Measurements from ENCODE around the gene GTF3C5.

The GTF3C5 gene

GRCh38 chr9:133032171-133032570 lies 1.4 kb downstream of the GTF3C5 start:
- no peak for DNase-seq

GRCh38 chr9:133035669-133036068 lies 4.9 kb downstream of the GTF3C5 start:
- no peak for DNase-seq

DNA sequence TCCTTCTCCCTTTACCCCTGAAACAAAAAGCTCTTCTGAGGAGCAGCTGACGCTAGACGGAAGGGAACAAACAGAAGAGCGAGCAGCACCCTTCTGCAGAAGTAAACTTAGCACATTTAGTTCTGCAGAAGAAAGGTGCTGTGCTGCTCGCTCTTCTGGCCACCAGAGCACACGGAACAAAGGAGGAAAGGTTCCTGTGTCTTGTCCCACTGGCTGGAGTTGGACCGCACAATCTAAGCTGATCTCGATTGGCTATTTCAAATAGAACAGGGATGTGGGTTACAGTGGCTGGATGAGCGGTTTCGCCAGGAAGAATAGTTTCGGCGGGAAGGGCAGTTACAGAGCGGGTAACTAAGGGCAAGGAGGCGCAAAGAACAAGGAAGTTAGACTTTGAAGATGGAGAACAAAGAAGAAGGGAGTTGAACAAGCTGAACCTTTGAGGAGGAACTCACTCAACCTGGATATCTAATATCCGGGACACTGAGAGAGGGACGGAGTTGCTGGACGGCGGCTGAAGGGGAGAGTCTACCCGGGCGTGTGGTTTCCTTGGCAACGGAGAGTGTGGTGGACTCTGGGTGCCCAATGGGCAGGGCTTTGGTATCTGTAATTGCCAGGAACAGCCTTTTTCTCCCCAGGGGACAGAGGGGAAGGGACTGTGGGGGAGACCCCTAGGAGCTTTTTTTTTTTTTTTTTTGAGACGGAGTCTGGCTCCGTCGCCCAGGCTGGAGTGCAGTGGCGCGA lies 7.1 kb downstream of the GTF3C5 start:
- DNase-seq, result no peak

DNA sequence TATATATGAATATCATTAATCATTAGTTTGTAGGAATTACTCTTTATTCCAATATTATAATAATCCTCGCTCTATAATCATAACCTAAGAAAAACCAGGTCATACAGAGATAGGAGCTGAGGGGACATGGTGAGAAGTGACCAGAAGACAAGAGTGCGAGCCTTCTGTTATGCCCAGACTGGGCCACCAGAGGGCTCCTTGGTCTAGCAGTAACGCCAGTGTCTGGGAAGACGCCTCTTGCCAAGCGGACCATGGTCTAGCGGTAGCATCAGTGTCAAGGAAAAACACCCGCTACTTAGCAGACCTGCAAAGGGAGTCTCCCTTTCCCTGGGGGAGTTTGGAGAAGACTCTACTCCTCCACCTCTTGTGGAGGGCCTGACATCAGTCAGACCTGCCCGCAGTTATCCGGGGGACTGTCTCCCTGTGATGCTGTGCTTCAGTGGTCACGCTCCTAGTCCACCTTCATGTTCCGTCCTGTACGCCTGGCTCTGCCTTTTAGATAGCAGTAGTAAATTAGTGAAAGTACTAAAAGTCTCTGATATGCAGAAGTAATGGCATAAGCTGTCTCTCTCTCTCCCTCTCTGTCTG lies 10.2 kb downstream of the GTF3C5 start:
- peak; percentile 29 to 31 for DNase-seq

DNA sequence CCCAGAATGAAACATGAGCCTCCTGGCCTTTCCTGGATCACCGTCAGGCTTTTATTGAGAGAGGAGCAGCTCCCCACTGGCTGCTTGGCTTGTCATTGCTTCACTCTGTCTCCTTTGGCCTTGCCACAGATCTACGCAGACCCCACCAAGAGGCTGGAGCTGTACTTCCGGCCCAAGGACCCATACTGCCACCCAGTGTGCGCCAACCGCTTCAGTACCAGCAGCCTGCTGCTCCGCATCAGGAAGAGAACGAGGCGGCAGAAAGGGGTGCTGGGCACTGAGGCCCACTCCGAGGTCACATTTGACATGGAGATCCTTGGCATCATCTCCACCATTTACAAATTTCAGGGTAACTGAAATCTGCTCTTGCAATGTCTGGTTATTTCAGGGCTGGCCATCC lies 11.2 kb downstream of the GTF3C5 start:
- DNase-seq, result no peak

- DNase-seq, result no peak
Observed at GRCh38 chr9:133042676-133043075, 11.9 kb downstream of the GTF3C5 start.

- no peak for DNase-seq
Observed at GRCh38 chr9:133043449-133044035, 12.7 kb downstream of the GTF3C5 start.

GRCh38 chr9:133044125-133044524 lies 13.3 kb downstream of the GTF3C5 start:
- no peak for DNase-seq

DNA sequence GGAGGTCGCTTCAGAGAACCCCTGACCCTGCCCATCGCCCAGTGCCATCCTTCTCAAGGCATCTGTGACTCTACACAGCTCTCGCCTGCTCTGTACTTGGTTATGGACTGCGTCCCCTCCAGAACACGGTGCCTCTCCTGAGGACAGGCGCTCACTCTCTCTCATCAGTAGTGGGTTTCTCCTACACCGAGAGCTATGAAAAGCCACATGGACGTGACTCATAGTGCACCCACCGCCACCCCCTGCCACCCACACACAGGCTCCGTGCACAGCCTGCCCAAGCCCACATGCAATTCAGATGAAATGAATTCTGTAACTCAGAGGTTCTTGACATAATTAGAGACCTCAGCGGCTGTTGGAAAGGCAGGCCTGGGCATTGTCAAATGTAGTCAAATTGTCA lies 13.9 kb downstream of the GTF3C5 start:
- DNase-seq, result peak in 1 of 2 donors; percentile 26

- no peak for DNase-seq
Observed at GRCh38 chr9:133045132-133045531, 14.3 kb downstream of the GTF3C5 start.

GRCh38 chr9:133046196-133046899 lies 15.6 kb downstream of the GTF3C5 start:
- no peak for DNase-seq

DNA sequence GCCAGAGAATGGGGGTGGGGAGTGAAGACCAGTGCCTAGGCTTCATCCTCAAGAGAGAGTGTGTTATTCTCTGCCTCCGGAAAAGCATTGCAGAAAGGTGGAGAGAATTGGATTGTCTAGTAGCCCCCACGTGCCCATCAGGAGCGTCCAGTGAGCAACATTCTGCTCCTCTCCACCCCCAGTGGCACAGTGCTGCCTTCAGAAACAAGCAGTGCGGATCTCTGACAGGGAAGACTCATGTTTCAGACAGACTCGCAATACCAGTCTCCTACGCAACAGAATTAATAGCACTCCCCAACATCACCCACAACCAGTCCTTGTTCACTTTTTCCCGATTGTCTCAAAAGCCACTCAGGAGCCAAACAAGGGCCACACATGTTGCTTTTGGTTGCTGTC lies 16.1 kb downstream of the GTF3C5 start:
- DNase-seq, result no peak

- no peak for DNase-seq
Observed at GRCh38 chr9:133048595-133048994, 17.8 kb downstream of the GTF3C5 start.

DNA sequence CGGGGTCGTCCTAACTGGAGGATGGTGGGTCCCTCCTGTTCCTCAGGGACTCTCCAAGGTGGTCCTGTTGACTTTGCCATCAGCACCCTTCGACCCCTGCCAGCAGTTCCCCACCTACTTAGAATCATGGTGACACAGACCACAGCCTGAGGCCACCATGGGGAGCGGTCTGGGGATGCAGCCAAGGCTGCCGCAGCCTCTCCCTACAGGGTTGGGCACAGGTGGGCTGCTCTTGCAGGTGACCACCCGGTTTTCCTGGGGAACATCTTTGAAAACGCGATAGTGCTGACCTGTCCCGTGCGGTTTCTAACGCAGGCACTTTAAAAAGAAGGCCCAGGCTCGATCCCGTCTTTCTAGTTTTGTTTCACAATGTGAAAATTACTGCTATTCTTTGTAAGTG lies 18.2 kb downstream of the GTF3C5 start:
- DNase-seq, result no peak

DNA sequence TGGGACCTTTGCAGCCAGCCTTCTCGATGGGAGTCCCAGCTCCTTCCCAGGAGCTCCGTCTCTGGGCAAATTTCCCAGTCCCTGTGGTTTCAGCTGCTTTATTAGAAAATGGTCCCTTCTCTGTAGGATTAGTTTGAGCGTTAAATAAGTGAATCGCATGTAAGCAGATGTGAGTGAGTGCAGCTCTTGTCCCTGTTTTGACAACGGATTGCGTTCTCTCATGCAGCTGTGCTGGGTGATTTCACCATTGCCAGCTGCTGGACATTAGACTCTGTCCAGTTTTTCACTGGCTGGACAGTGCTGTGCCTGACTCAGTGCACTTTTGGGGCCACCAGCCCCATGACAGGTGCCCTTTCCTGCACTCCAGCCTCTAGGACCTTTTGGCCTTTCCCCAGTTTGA lies 19.3 kb downstream of the GTF3C5 start:
- DNase-seq, result no peak

DNA sequence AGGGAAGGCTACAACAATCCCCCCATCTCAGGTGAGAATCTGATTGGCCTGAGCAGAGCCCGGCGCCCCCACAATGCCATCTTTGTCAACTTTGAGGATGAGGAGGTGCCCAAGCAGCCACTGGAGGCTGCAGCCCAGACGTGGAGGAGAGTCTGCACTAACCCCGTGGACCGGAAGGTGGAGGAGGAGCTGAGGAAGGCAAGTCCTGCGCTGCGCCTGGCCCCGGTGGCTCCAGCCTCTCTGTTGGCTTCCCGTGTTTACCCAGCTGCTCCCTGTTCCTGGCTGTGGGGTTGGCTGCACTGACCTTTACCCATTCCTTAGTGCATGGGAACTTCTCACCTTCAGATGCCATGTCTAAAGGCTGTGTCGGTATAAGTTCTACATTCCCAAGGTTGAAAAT lies 20.0 kb downstream of the GTF3C5 start:
- DNase-seq, result no peak

DNA sequence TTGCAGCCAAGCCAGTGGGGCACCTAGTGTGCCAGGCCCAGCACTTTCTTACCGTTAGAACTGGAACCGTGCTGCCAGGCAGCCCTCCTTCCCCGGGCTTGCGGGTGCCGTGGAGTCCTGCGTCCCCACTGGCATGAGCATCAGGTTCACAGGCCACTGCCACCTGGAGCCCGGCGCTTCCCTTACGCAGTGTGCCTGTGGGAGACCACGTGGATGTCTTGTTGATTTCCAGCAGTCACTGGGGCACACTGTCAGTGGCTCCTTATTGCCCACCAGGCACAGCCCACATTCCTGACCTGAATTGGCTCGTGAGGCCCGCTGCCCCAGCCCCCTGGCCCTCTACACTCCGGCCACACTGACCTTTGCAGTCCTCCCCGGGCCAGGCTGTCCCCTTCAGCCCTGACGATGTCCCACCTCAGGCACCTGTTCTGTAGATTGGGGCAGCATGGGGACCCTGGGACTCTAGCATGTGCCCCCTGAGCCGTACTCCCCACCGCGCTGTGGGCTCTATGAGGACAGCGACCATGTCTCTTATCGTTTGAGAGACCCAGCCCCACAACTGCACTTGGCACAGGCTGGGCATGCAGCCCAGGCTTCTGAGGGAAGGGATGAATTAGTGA lies 20.6 kb downstream of the GTF3C5 start:
- DNase-seq, result no peak

DNA sequence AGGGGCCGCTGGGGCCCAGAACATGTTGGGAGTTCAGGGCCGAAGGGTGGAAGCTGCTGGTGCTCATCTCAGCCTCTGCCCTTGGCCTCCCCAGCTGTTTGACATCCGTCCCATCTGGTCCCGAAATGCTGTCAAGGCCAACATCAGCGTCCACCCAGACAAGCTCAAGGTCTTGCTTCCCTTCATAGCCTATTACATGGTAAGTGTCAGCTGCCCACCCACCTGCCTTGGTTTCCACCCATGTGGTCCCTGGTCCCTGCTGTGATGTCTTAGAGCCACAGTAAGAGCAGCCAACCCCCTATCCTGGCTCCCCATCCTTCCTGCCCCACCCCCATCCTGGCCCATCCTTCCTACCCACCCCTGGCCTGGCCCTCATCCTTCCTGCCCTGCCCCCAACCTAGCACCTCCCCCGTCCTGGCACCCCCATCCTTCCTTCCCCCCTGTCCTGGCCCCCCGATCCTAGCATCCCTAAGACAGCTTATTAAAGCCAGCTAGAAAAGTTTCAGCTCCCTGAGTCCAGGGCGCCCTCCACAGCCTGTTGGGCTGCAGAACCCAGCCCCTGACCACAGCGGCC lies 21.3 kb downstream of the GTF3C5 start:
- no peak for DNase-seq

GRCh38 chr9:133054194-133054890 lies 23.5 kb downstream of the GTF3C5 start:
- DNase-seq, result no peak

- DNase-seq, result no peak
Observed at GRCh38 chr9:133054966-133055365, 24.2 kb downstream of the GTF3C5 start.

DNA sequence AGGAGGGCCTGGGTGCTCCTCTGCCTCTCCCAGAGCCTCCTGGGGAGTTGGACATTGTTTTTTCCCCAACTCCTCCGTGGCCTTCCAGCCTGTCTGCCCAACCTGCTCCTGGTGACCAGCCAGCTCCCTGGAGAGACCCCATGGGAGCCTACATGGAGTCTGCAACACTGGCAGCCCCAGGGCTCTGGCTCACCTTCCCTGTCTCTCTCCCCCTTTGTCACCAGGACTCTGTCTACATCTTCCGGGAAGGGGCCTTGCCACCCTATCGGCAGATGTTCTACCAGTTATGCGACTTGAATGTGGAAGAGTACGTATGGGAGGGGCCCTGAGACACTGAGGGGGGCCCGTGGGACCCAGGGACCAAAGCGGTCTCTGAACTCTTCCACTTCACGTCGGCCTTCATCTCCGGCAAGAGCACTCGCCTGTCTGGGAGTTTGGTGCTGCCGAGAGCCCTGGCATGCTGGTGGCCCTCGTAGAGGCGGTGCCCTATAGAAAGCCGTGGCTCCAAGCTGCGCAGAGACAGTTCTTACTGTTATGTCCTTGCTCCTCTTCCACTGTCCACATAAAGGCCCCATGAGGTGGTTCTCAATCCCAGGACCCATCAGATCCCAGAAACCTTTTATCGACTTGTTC lies 25.1 kb downstream of the GTF3C5 start:
- no peak for DNase-seq

DNA sequence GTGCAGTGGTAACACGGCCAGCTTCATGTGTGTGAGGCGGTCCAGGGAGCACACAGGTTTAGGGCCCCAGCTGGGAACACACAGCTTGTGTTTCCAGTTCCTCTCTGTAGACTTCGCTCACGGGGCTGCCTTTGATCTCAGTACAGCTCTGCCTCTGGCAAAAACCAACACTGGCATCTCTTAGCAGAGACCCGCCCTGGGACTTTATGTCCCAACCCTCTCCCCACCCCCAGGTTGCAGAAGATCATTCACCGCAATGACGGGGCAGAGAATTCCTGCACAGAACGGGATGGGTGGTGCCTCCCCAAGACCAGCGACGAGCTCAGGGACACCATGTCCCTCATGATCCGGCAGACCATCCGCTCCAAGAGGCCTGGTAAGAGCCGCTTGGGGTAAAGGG lies 25.7 kb downstream of the GTF3C5 start:
- DNase-seq, result no peak
